ENCODE results near the gene RAPGEF6.
"Not testable (repeated sequence)": the region's sequence is repeated elsewhere in the genome, so short reads cannot be mapped to it uniquely, and the experiment has no call there.

RAPGEF6 gene

GRCh38 chr5:131628990-131629389 is 6.0 kb downstream of the RAPGEF6 start:
- DNase-seq (ENCODE audit: low read depth), result peak; percentile 33
- no peak overlapping the region for H3K4me3 ChIP-seq (ENCODE audit: low read depth, low read length)
- TF ChIP-seq CTCF (conservative IDR thresholded peaks at IDR 0.05; ENCODE audit: low read depth, low read length), result no peak

- H3K4me3 ChIP-seq (ENCODE audit: low read depth, low read length), result no peak overlapping the region
- no peak for TF ChIP-seq CTCF (conservative IDR thresholded peaks at IDR 0.05; ENCODE audit: low read depth, low read length)
- DNase-seq (ENCODE audit: low read depth), result no peak
Measured at GRCh38 chr5:131627207-131627865, 7.7 kb downstream of the RAPGEF6 start.

DNA sequence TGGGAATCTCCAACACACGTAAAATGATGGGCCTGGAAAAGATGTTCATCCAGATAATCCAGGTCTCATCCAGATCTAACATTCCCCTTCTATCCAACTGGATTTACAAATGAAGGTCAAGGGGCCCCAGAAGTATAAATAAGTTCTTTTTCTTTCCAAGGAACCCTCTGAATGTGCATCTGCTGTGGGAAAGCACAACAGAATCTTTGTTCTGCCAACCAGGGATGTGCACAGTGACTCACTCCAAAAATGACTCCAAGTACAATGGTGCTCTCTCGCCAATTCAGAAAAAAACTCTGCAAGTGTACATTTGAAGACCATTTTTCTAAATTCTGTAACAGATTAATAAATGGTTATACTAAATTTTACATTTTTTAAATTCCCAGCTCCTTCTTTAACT is 12.4 kb downstream of the RAPGEF6 start:
- no peak for TF ChIP-seq CTCF (conservative IDR thresholded peaks at IDR 0.05; ENCODE audit: low read depth, low read length)
- H3K4me3 ChIP-seq (ENCODE audit: low read depth, low read length), result no peak overlapping the region
- no peak for DNase-seq (ENCODE audit: low read depth)

DNA sequence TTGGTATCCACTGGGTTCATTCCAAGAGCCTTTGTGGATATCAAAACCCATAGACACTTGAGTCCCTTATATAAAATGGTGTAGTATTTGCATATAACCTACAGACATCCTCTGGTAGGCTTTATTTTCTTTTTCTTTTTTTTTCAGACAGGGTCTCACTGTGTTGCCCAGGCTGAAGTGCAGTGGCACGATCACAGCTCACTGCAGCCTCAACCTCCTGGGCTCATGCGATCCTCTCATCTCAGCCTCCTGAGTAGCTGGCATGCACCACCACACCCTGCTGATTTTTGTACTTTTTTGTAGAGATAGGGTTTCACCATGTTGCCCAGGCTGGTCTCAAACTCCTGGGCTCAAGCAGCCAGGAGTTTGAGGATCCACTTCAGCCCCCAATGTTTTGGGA is 13.9 kb downstream of the RAPGEF6 start:
- not testable (repeated sequence) for DNase-seq (ENCODE audit: low read depth); H3K4me3 ChIP-seq (ENCODE audit: low read depth, low read length)

GRCh38 chr5:131619102-131619501 is 15.9 kb downstream of the RAPGEF6 start:
- no peak for DNase-seq (ENCODE audit: low read depth)
- no peak overlapping the region for H3K4me3 ChIP-seq (ENCODE audit: low read depth, low read length)
- TF ChIP-seq CTCF (conservative IDR thresholded peaks at IDR 0.05; ENCODE audit: low read depth, low read length), result no peak

- TF ChIP-seq CTCF (conservative IDR thresholded peaks at IDR 0.05; ENCODE audit: low read depth, low read length), result no peak
Measured at GRCh38 chr5:131617140-131617822, 17.7 kb downstream of the RAPGEF6 start.

GRCh38 chr5:131615957-131616356 is 19.1 kb downstream of the RAPGEF6 start:
- H3K4me3 ChIP-seq (ENCODE audit: low read depth, low read length), result no peak overlapping the region
- DNase-seq (ENCODE audit: low read depth), result no peak
- no peak for TF ChIP-seq CTCF (conservative IDR thresholded peaks at IDR 0.05; ENCODE audit: low read depth, low read length)

More at GRCh38 chr5:131617140-131617822, 17.7 kb downstream of the RAPGEF6 start:
- H3K4me3 ChIP-seq (ENCODE audit: low read depth, low read length), result no peak overlapping the region
- no peak for DNase-seq (ENCODE audit: low read depth)
